AG04450 (cell line): ENCODE results near the gene SYCE3. TPM values are rescaled to one million over a fixed set of nuclear protein-coding genes. Genes with fewer than 3 reads are reported as not detected.

ENCODE experiments used
- CTCF ChIA-PET: fragments of 300-600, 350-600 bp; formaldehyde crosslinking; extraction: SDS; loops from one replicate; lab custom pipeline; 2022; ENCODE audit warnings: antibody characterized with exemption, inconsistent platforms; lab: Charles Lee
- POLR2A ChIA-PET: fragments of 350-600 bp; formaldehyde crosslinking; extraction: SDS; loops from one replicate; lab custom pipeline; 2021; ENCODE audit warnings: antibody characterized with exemption, inconsistent platforms; lab: Yijun Ruan, JAX
- DNase-seq: peaks from one replicate; pipeline ENCODE4 v3.0.0-alpha.2; 2011; ENCODE audit warnings: low read depth, low spot score
- H3K27ac ChIP-seq: one replicate; pipeline ENCODE4 v1.5.1; 2012; ENCODE audit warnings: low read depth, low read length, control low read depth
- H3K27me3 ChIP-seq: one replicate; pipeline ENCODE4 v1.6.0; 2012; ENCODE audit warnings: low read length; ENCODE audit not compliant: control insufficient read depth, insufficient read depth
- H3K4me3 ChIP-seq: 2 replicates; pipeline ENCODE4 v1.5.1; 2011; ENCODE audit warnings: mild to moderate bottlenecking, low read depth, low read length, control low read depth
- H3K9me3 ChIP-seq: 2 replicates; pipeline ENCODE4 v1.5.1; 2012; ENCODE audit warnings: low read length; ENCODE audit not compliant: control insufficient read depth, insufficient read depth
- CTCF ChIP-seq: IDR thresholded peaks from 2 replicates; pipeline ENCODE4 v1.5.1; 2011; ENCODE audit warnings: low read depth, low read length, control low read depth, inconsistent platforms
- polyA plus RNA-seq: library from polyadenylated mRNA; depleted of rRNA; stranded (reverse); fragments of >200 nt; gene quantifications from 2 replicates; pipeline ENCODE4 v1.2.3, GENCODE V29; 2011; rRNA removed

SYCE3 gene
- polyA plus RNA-seq, 1 experiment: not detected

- H3K9me3 ChIP-seq: no peaks in the 10 kb centered on the region; the same call in 1 of the 2 replicates
- H3K27ac ChIP-seq: no peak overlapping the region
- CTCF ChIA-PET: interaction anchor here (0.6 kb wide), 1 partner anchor 24 kb away, joined by 5 read pairs; no protein-coding TSS in a partner anchor
- POLR2A ChIA-PET: no interaction called here
- no peak for DNase-seq
- H3K4me3 ChIP-seq: no peak overlapping the region
- no peaks in the 10 kb centered on the region for H3K27me3 ChIP-seq
- no peak for TF ChIP-seq CTCF
Observed at GRCh38 chr22:50503475-50504145, 59.1 kb downstream of the SYCE3 start.

- H3K4me3 ChIP-seq: no peak overlapping the region
- no peaks in the 10 kb centered on the region for H3K27me3 ChIP-seq
- POLR2A ChIA-PET: no interaction called here
- CTCF ChIA-PET: interaction anchor here (0.6 kb wide), 1 partner anchor 25 kb away, joined by 5 read pairs; no protein-coding TSS in a partner anchor
- H3K9me3 ChIP-seq: no peaks in the 10 kb centered on the region; the same call in 1 of the 2 replicates
- H3K27ac ChIP-seq: no peak overlapping the region
- no peak for TF ChIP-seq CTCF
- no peak for DNase-seq
Observed at GRCh38 chr22:50502628-50503474, 59.9 kb downstream of the SYCE3 start.

GRCh38 chr22:50502096-50502495, 60.6 kb downstream of the SYCE3 start:
- CTCF ChIA-PET: no interaction called here
- H3K27ac ChIP-seq: no peak overlapping the region
- no peak for DNase-seq
- POLR2A ChIA-PET: interaction anchor here (0.6 kb wide), 1 partner anchor 73 kb away, joined by 3 read pairs; no protein-coding TSS in a partner anchor
- H3K9me3 ChIP-seq: no peaks in the 10 kb centered on the region; the same call in 1 of the 2 replicates
- no peak for TF ChIP-seq CTCF
- no peaks in the 10 kb centered on the region for H3K27me3 ChIP-seq
- no peak overlapping the region for H3K4me3 ChIP-seq

Other genes with a start within 250 kb of the SYCE3 start
- 2.4 and 3.8 TPM in 2 replicates for gene DENND6B, start 235.9 kb downstream of the SYCE3 start, polyA plus RNA-seq
- 26.6 and 35.0 TPM in 2 replicates for gene PPP6R2, start 219.6 kb downstream of the SYCE3 start, polyA plus RNA-seq
- gene SBF1, start 87.9 kb downstream of the SYCE3 start, polyA plus RNA-seq: 16.4 and 20.5 TPM in 2 replicates
- 3.1 and 3.6 TPM in 2 replicates for gene ADM2, start 81.4 kb downstream of the SYCE3 start, polyA plus RNA-seq
- 0.14 and 0.22 TPM in 2 replicates for gene MIOX, start 76.1 kb downstream of the SYCE3 start, polyA plus RNA-seq
- 25.7 and 46.6 TPM in 2 replicates for gene LMF2, start 55.2 kb downstream of the SYCE3 start, polyA plus RNA-seq
- gene NCAPH2, start 54.7 kb downstream of the SYCE3 start, polyA plus RNA-seq: 10.4 and 13.2 TPM in 2 replicates
- 0.15 and 0.60 TPM in 2 replicates for gene SCO2, start 37.3 kb downstream of the SYCE3 start, polyA plus RNA-seq
- gene TYMP, start 32.9 kb downstream of the SYCE3 start, polyA plus RNA-seq: 2.9 and 3.6 TPM in 2 replicates
- 0.02 and 0.04 TPM in 2 replicates for gene KLHDC7B, start 17.0 kb downstream of the SYCE3 start, polyA plus RNA-seq
- 0.99 and 1.2 TPM in 2 replicates for gene CPT1B, start 15.5 kb upstream of the SYCE3 start, polyA plus RNA-seq
- gene CHKB, start 19.9 kb upstream of the SYCE3 start, polyA plus RNA-seq: 22.5 and 28.2 TPM in 2 replicates
- 0.14 and 0.16 TPM in 2 replicates for gene MAPK8IP2, start 37.9 kb upstream of the SYCE3 start, polyA plus RNA-seq
- 14.3 and 22.0 TPM in 2 replicates for gene ARSA, start 65.2 kb upstream of the SYCE3 start, polyA plus RNA-seq
- gene SHANK3, start 109.9 kb upstream of the SYCE3 start, polyA plus RNA-seq: 0.47 and 0.63 TPM in 2 replicates
- gene ACR, start 175.3 kb upstream of the SYCE3 start, polyA plus RNA-seq: not detected in 2 replicates
- gene RABL2B, start 220.7 kb upstream of the SYCE3 start, polyA plus RNA-seq: 31.4 and 31.5 TPM in 2 replicates